Ovary (tissue), 3 donors: ENCODE measurements around the gene NOS1.

ENCODE experiments used
- EP300 ChIP-seq: sonication (generic); formaldehyde crosslinking; IDR thresholded peaks from one replicate; pipeline ENCODE4 v1.6.1; 2017; ENCODE audit warnings: antibody characterized with exemption
- POLR2A ChIP-seq: fragments of 450-650 bp; IDR thresholded peaks from one replicate; pipeline ENCODE4 v1.6.1; 2017; ENCODE audit warnings: antibody characterized with exemption, mild to moderate bottlenecking, moderate library complexity
- TF ChIP-seq, protein P1 (sequence below), 3 donors: fragments of 450-650 bp in 2 of 3; fragments of 200-600 bp in 1 of 3; IDR thresholded peaks; one replicate each; pipeline versions ENCODE4 v1.5.1 to v1.8.0; 2016 to 2022; ENCODE audit warnings: antibody characterized with exemption in 3 of 3, mild to moderate bottlenecking in 1 of 3
- donor health status: DM: no; HTN: no; CAD: no.

GRCh38 chr12:117363953-117364486 lies 2.6 kb upstream of the NOS1 start:
- TF ChIP-seq, protein P1, sequence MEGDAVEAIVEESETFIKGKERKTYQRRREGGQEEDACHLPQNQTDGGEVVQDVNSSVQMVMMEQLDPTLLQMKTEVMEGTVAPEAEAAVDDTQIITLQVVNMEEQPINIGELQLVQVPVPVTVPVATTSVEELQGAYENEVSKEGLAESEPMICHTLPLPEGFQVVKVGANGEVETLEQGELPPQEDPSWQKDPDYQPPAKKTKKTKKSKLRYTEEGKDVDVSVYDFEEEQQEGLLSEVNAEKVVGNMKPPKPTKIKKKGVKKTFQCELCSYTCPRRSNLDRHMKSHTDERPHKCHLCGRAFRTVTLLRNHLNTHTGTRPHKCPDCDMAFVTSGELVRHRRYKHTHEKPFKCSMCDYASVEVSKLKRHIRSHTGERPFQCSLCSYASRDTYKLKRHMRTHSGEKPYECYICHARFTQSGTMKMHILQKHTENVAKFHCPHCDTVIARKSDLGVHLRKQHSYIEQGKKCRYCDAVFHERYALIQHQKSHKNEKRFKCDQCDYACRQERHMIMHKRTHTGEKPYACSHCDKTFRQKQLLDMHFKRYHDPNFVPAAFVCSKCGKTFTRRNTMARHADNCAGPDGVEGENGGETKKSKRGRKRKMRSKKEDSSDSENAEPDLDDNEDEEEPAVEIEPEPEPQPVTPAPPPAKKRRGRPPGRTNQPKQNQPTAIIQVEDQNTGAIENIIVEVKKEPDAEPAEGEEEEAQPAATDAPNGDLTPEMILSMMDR (IDR thresholded peaks at IDR 0.05) = no peak
- TF ChIP-seq POLR2A = no peak
- no peak for TF ChIP-seq EP300
